Epithelial cell of esophagus (primary cell): ENCODE data around the gene IKZF1.

ENCODE experiments used
- DNase-seq: peaks from one replicate; pipeline ENCODE4 v3.0.0; 2010; ENCODE audit warnings: low read depth
- H3K4me3 ChIP-seq: 2 replicates; pipeline ENCODE4 v1.5.1; 2011; ENCODE audit warnings: mild to moderate bottlenecking, low read length, control low read depth
- CTCF ChIP-seq: IDR thresholded peaks from 2 replicates; pipeline ENCODE4 v1.5.1; 2011; ENCODE audit warnings: low read depth, mild to moderate bottlenecking, low read length, control low read depth, inconsistent platforms; ENCODE audit not compliant: insufficient read depth; ENCODE audit errors: missing control alignments

IKZF1 gene

GRCh38 chr7:50273870-50274269 lies 30.6 kb upstream of the IKZF1 start:
- no peak overlapping the region for H3K4me3 ChIP-seq
- DNase-seq, result no peak
- no peak for TF ChIP-seq CTCF

DNA sequence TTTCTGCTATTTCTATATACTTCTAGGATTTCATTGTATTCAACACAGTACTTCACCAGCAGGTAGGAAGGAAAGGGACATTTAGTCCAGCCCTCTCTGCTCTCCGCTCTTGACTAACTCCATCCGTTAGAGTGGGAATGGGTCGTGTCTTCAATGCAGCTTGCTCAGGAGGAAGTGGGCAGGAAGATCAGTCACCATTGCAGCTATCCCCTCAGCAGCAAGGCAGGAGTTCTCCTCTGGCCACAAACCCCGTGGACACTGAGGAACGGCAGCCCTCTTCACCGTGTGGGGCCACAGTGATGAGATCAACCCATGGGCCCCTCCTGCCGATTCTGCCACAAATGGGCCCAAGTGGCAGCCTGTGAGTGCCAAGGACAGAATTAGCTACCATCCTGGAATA lies 30.2 kb upstream of the IKZF1 start:
- TF ChIP-seq CTCF, result no peak
- DNase-seq, result no peak
- no peak overlapping the region for H3K4me3 ChIP-seq

DNA sequence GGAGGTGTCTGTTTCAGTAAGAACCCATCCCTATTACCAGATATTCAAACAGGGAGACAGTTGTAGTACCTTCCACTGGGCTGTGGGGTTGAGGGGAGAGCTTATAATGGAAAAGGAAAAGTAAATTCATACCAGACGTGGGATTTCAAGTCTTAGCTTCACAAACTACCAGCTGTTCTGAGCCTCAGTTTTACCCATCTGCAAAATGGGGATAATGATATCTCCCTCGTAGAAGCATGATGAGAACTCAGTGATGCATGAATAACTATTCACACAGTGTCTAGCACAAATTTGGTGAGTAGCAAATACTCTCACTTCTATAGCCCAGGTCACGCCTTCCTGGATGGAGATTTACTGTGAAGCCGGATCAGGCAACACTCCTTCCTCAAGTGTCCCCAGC lies 29.1 kb upstream of the IKZF1 start:
- no peak for DNase-seq
- no peak overlapping the region for H3K4me3 ChIP-seq
- no peak for TF ChIP-seq CTCF

- no peak for TF ChIP-seq CTCF
- H3K4me3 ChIP-seq, result no peak overlapping the region
- DNase-seq, result no peak
Measured at GRCh38 chr7:50276483-50276882, 28.0 kb upstream of the IKZF1 start.

DNA sequence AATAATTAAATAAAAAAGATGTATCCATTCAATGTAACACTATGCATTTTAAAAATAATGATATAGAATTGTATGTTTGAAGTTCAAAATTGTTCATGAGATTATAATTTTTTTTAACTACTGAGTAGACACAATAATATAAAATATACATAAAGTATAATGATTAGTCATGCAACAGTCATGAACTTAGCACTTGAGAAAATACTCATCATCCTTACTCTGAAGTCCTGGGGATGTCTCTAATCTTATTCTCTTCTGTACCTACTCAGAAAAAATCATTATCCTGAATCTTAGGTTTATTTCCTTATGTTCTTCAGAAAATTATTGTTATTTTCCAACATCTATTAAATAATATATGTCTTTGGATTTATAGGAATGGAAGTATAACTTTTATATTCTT lies 26.4 kb upstream of the IKZF1 start:
- TF ChIP-seq CTCF, result no peak
- no peak overlapping the region for H3K4me3 ChIP-seq
- no peak for DNase-seq

DNA sequence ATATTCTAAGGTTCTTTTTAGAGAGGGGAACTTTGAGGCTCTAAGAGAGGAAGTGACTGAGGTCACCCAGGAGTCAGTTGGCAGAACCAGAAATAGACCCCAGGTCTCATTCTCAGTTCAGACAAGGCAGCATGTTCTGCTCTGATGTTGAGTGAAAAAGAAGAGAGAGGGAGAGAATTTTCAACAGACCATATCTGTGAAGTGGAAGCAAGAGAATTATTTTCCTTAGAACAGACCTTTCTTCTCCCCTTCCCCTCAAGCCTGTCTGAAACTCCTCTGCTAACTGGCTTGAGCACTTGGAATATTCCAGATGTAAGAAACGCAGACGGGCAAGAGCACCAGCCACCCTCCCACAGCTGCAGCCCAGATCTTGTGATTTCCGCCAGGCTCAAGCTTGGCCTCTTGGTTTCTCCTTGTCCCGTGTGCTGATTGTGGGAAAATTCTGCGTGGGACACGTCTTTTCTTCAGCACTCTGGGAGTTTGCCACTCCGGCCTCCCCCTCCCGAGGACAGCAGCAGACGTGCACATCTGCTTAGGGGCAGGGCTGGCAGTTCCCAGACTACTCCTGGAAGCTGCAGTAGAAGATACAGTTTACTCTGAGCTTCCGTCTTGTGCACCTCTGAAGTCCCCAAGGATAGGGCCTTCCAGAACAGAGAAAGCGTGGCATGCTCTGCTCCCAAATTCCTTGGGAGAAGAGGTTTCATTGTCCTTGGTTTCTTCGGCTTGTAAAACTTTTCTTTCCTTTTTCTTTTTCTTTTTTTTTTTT lies 22.7 kb upstream of the IKZF1 start:
- no peak for TF ChIP-seq CTCF
- H3K4me3 ChIP-seq, result no peak overlapping the region
- DNase-seq, result no peak

- no peak for DNase-seq
- no peak for TF ChIP-seq CTCF
- H3K4me3 ChIP-seq, result no peak overlapping the region
Measured at GRCh38 chr7:50282813-50283605, 21.5 kb upstream of the IKZF1 start.
